Skeletal muscle cell (primary cell): ENCODE data around the gene PAK6.

Source experiments
- DNase-seq: peaks from one replicate; pipeline ENCODE4 v3.0.0-alpha.2; 2010; ENCODE audit warnings: low read depth
- H3K4me3 ChIP-seq: 2 replicates; pipeline ENCODE4 v1.5.1; 2011; ENCODE audit warnings: low read depth, mild to moderate bottlenecking, control low read depth, low read length, moderate library complexity

PAK6 gene

DNA sequence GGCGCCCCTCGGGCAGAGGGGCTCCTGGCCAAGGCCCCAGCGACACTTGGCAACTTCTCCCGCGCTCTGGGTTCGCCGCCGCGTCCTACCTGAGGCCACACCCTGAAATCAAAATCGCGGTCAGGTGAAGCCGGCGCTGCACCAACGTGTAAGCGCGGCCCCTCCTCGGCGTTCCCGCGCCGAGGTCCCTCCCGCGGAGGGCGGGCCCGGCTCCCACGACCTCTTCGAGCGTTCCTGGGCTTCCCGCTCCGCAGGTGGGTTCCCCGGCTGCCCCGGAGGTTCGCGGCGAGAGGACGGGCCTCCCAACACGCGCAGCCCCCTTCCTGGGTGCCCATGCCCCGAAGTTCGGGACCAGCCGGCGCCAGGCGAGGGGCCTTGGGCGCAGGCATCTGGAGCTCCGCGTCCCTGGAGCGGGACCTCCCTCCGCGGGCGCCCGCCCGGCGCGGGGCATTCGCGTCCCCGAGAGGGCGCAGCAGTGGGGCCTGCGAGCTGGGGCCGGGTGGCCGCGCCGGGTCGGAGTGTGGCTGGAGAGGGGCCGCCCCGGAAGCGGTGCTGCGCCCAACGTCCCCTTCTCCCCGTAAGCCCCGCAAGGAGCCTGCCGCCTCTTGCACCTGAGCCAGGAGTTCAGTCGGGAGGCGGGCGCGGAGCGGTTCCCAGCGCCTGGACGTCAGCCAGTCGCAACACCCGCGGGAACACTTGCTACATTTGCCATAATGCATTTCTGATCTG is 13.7 kb downstream of the PAK6 start:
- DNase-seq: no peak
- peak overlapping the region; percentile 40 for H3K4me3 ChIP-seq

DNA sequence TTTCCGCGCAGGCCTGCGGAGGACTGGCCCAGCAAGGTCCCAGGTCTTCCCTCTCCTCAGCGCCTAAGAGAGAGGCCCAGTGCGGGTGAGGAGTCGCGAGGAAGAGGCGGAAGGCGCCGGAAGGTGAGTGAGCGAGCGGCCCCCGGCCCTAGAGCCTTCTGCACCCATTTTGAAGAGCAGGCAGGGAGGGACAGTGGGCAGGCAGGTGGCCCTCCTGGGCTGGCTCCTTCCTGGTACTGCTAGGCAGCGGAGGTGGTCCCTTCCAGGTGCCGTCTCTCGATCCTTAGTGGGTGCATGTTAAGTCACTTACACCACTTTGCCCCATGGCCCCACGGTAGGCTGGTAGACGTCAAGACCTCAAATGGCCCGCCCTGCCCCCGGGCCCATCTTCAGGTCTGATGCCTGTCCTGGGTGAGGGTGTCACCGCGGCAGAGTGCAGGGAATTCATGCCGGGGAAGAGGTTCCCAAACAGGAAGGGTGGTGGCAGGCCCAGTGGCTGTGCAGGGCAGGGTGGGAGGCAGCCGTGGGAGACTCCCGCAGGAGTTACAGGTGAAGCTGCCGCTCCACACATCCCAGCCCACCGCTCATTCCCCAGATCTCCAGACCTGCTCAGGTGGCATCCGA is 14.4 kb downstream of the PAK6 start:
- H3K4me3 ChIP-seq: peak overlapping the region; percentile 40
- no peak for DNase-seq

DNA sequence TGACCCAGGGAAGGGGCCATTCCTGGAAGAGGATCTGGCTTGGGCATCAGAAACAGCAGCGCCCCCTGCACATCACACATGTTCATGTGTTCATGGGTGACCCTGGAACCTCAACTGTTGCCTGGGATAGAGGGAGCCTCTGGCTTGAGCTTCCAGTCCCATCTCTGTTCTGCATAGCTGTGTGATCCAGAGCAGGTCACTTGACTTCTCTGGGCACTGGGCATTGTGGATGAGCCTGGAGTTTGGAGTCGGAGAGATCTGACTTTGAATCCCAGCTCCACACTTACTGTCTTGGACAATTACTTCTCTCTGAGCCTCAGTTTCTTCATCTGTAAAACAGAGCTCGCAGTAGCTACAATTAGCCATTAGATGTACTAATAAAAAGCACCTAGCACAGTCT is 15.6 kb downstream of the PAK6 start:
- DNase-seq: no peak

DNA sequence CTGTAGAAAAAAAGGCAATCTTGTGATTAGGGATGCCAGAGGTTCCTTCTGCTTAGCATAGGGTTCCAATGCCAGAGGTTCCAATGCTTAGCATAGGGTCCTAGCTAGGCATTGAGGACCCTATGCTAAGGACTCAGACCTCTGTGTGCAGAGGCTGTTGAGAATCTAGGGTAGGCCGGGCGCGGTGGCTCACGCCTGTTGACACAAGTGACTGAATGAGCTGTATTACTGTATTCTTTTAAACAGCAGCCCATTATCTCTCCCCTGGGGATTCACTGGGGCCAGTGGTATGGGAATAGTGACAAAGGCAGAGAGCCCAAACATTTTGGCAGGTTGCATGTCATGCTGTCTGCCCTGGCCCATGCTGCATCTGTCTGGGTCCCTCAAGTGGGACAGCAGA is 16.2 kb downstream of the PAK6 start:
- DNase-seq: no peak
- H3K4me3 ChIP-seq: no peak overlapping the region

More for the DNA sequence above, 15.6 kb downstream of the PAK6 start:
- no peak overlapping the region for H3K4me3 ChIP-seq

DNA sequence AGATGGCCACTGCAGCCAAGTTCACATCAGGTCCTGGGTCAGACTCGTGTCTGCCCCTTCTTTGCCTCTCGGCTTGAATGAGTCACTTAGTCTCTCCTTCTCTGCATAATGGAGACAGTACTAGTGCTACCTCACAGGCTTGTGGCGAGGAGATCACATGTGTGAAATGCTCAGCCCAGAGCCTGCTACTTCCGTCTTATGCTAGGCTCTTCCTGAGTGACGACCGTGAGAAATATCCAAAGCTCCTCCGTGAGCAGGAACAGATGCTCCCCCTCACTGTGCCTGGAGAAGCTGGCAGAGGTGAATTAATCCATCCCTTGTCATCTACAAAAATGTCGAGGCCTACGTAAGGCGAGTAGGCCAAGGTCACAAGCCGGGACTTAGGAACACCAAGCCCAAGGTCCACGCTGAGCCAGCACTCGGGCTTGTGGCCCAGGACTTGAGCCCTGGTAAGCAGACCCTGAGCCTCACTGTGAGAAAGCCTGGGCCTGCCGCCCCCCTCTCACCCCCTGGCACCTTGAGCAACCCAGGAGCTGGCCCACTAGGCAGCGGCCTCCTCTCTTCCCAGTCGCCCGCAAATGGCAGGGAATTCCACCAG is 17.9 kb downstream of the PAK6 start:
- H3K4me3 ChIP-seq: no peak overlapping the region
- no peak for DNase-seq

DNA sequence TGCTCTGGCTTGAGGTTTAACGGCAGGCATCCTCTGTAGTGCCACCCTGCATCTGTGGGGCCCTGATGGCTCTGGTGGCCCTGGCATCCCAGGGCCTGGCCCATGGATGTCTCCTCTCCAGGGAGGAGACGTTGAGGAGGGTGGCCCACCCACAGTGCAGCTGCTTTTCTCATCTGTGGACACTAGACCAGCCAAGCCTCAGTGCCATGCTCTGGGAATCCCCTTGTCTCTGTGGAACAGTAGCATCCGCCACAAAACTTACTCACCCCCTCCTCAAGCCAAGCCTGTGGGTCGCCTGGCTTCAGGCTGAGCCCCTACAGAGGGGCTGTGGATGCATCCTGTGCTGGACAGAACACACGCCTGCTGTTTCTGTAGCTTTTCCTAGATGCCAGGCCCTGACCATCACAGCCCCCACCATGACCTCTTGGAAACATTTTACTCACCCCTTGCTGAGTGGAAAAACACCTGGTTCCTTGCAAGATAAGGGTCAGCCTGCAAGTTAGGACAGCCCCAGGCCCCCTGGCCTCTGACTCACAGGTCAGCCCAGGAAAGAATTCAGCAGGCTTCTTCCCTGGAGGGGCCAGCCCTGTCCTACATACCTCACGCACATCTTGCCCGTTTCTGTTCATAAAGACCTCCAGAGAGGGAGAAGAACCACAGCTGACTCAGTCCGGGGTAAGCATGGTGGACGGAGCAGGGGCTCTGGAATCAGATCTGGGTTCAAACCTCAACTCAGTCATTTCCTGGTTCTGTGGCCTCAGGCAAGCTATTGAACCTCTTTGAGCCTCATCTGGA is 19.0 kb downstream of the PAK6 start:
- H3K4me3 ChIP-seq: no peak overlapping the region
- DNase-seq: no peak

DNA sequence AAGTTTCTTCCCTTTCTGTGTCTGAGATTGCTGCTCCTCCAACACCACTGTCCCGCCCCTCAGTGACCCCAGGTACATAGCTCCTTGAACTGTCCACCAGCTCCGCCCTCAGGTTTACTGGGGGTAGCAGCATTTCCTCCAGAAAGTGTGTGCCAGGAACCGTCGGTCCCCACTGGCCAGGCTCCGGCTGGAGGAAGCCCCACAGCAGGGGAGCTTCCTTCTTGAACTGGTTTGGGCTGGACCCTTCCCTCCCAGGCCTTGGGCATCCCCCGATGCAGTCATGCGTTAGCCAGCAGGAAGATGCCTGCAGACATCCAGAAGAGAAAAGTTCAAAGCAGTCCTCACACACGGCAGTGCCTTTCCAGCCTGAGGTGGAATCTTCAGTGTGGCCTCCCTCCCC is 19.7 kb downstream of the PAK6 start:
- no peak for DNase-seq
- no peak overlapping the region for H3K4me3 ChIP-seq

DNA sequence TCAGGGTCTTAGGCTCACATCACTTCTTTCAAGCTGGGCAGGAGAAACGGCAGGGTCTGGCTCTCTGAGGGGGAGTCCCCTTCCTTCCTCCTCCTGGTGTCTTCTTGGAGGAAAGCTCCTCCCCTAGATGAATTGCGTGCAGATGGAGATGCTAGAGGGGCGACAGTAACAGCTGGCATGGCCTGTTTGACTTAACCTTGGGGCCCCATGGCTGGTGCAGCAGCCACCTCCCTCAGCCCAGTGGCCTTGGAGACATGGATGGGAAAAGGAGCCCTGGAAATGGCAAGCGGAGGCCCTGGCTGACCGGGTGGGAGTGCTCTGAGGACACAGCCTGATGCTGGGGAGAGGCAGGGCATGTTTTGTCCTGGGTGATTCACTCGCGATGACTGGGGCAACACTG is 20.2 kb downstream of the PAK6 start:
- DNase-seq: no peak
- H3K4me3 ChIP-seq: no peak overlapping the region

DNA sequence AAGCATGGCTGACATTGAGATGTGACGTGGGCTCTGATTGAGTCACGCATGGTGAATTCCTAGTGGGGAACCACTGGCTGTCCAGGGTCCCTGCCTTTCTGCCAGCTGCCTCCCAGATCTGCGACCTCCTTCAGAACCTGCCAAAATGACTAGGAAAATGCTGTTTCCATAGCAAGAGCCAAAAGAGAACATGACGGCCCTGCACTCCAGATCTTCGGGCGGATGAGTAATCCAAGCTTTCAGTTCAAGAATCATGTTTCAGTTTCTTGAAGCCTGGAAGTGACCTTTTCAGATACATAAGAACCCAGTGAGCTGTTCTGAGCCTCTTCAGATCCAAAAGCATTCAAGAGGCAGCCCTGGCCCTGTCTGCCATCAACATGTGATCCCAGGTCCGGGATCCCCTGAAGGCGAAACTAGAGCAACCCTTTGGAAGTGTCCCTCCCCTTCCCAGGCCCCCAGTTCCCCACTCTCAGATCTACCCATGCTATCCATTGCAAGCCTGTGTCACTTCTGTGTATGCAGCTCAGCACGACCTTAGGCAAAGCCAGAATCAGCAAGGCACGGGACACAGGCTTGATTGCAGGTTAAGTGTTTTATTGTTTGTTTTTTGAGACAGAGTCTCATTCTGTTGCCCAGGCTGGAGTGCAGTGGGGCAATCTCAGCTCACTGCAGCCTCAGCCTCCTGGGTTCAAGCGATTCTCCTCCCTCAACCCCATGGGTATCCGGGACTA is 24.3 kb downstream of the PAK6 start:
- peak; percentile 45 for DNase-seq
- no peak overlapping the region for H3K4me3 ChIP-seq

DNA sequence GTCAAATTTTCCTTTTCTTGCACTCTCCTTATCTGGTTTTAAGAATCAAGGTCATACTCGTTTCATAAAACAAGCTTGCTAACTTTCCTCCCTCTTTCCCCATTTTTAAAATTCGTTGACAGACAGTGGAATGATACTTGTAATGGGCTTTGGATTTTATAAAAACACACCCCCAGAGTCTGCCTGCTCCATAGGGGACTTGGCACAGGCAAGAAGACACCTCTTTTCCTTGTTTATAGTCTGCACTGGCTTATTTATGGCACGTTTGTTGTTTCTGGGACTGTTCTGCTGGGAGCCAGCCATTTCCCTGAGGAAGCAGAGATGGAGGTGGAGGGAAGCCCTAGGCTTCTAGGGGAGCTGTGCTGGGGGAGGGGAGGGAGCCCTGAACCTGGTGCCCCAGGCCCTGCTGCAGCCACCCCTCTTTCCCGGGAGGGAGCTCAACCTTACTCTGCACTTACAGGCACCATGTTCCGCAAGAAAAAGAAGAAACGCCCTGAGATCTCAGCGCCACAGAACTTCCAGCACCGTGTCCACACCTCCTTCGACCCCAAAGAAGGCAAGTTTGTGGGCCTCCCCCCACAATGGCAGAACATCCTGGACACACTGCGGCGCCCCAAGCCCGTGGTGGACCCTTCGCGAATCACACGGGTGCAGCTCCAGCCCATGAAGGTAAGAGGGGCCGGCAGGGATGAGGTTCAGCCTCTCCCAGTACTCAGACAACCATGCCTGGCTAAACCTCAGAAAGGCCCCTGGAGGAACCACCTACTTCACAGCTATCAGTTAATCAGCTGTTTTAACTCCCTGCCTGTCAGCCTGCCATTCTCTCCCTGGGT is 25.7 kb downstream of the PAK6 start:
- no peak for DNase-seq
- no peak overlapping the region for H3K4me3 ChIP-seq

DNA sequence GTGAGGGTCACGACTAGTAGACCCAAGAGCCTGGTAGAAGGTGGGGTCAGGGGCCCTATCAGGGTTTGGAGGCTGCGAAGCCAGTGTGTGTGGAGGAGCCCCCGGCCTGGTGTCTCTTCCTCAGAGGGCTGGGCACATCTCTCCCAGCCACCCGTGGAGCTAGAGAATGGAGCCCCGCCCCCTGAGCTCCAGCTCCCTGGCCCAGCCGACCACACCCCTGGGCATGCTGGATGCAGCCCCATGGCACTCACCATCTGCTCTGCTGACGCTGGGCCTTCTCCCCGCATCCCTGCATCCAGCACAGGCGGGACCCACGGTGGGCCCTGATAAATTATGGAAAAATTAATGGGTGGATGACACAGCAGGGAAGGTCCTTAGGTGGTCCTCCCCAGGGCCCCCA is 26.5 kb downstream of the PAK6 start:
- no peak for DNase-seq
- H3K4me3 ChIP-seq: no peak overlapping the region

DNA sequence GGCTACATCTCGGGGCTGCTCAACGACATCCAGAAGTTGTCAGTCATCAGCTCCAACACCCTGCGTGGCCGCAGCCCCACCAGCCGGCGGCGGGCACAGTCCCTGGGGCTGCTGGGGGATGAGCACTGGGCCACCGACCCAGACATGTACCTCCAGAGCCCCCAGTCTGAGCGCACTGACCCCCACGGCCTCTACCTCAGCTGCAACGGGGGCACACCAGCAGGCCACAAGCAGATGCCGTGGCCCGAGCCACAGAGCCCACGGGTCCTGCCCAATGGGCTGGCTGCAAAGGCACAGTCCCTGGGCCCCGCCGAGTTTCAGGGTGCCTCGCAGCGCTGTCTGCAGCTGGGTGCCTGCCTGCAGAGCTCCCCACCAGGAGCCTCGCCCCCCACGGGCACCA is 27.0 kb downstream of the PAK6 start:
- DNase-seq: no peak
- no peak overlapping the region for H3K4me3 ChIP-seq

DNA sequence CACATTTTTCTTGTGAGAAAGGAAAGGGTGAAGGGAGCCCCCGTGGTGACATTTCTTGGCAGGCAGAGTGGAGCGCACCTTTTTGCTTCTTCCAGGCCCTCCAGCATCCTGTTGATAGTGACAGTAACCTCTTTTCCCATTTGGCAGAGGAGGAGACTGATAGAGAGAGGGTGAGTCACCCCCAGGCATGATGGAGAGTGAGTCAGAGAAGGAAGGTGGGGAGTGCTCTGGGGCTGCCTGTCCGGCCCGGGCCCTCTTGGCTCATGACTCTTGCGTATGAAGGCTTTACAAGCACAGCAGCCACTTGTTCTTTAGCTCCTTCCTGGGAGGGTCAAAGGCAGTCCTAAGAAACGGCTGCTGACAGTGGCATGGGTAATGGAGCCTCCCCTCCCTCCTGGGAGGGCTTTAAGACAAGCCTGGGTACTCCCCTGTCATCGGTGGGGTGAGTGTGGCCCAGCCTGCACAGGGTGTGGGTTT is 28.0 kb downstream of the PAK6 start:
- peak; percentile 72 for DNase-seq

DNA sequence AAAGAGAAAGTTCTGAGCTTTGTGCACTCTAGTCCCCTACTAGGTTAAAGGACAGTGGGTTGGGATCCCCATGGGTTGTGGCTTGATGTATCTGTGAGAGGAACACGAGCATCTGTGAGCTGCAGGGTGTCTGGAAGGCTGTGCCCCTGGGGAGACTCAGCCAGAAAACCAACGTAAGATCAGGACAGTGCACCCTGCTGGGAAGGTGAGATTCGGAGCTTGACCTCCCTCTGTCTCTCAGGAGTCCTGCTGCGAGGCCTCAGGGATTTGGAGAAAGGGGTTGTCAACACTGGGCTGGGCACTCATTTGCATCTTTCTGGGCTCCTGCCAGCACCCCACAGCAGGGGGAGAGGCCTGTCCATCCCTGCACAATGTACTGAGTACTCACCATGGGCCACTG is 28.8 kb downstream of the PAK6 start:
- H3K4me3 ChIP-seq: no peak overlapping the region
- DNase-seq: no peak

More for the DNA sequence above, 28.0 kb downstream of the PAK6 start:
- H3K4me3 ChIP-seq: no peak overlapping the region

DNA sequence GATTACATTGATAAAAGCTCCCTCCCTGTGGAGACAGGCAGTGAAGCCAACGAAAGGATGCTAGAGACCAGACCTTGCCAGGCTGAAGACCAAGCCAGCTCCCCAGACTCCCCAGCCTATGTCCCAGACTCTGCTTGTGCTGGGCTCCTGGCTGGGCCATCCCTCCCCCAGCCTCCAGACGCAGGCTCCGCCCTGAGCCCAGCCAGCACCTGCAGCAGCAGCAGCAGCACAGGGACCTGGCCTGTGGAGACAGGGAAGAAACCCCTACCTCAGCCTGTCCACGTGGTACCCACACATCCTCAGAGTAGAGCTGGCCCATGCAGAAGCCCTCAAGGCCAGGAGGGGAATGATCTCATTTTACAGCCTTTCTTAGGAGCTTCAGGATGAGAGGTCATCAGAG is 30.7 kb downstream of the PAK6 start:
- no peak for DNase-seq
- no peak overlapping the region for H3K4me3 ChIP-seq

DNA sequence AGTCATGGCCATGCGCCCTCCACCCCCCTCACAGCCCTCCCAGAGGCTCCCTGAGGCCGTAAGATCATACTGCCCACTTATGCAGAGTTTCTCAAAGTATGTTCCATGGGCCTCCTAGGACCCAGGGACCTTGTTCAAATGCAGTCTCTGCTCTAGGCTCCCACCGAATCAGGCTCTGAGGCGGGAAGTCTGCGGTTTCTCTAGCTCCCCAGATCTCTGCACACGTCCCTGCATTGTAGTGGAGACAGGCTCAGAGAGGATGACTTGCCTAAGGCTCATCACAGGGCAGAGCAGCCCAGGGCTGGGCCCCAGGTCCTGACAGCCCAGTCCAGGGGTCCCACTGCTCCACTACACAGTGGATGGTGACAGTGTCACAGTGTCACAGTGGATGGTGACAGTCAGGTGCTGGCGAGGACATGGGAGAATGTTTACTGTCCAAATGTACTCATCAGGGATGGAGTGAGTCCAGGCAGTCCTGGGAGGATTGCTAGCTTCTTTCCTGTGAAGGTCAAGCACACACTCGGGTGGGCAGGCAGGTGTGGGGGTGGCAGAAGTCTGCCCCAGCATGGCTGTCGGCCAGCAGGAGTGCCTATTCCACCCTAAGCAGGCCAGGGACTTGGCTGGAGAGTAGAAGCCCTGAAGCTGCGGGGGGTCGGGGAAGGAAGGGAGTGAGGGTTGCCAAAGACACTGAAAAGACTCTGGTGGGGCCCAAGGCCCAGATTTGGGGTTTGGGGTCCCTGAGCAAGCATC is 31.6 kb downstream of the PAK6 start:
- H3K4me3 ChIP-seq: no peak overlapping the region
- DNase-seq: no peak

DNA sequence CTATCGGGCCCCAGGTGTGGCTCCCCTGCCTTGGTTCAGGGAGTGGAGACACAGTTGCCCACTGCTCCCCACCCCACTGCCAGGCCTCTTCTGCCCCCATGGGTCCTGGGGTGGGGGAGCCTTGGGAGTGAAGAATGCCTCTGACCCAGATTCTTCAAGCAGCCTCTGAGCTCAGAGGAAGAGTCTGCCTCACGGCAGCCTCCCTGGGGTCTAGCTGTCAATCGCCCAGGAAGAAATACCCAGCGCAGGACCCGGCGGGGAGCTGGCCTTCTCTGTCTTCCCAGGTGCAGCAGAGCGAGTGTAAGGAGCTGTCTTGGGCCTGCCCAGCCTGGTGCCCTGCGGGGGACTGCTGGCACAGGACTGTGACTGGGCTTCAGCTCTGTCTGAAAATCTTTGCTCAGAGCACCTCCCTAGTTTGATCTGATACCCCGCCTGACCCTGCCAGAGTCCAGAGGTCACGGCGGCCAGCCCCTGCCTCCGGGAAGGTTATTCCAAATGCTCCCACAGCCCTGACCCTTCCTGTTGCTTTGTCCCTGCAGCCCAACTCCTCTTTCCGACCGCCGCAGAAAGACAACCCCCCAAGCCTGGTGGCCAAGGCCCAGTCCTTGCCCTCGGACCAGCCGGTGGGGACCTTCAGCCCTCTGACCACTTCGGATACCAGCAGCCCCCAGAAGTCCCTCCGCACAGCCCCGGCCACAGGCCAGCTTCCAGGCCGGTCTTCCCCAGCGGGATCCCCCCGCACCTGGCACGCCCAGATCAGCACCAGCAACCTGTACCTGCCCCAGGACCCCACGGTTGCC is 33.0 kb downstream of the PAK6 start:
- no peak for DNase-seq
- no peak overlapping the region for H3K4me3 ChIP-seq
